C4-2B (cell line): ENCODE data around the gene P4HTM.

Experiments
- H3K27ac ChIP-seq: fragments of 450-650 bp; 2 replicates; pipeline ENCODE4 v1.5.1; 2017
- CTCF ChIP-seq: fragments of 450-650 bp; conservative IDR thresholded peaks from 2 replicates; pipeline ENCODE4 v1.5.1; 2017; ENCODE audit warnings: mild to moderate bottlenecking
- ZFX ChIP-seq: fragments of 450-650 bp; IDR thresholded peaks from 2 replicates; pipeline ENCODE4 v1.6.1; 2017

The P4HTM gene

GRCh38 chr3:49025793-49026520, 35.9 kb downstream of the P4HTM start:
- TF ChIP-seq CTCF (no peak), ZFX (no peak)
- H3K27ac ChIP-seq: no peak overlapping the region

GRCh38 chr3:49026536-49026935, 36.5 kb downstream of the P4HTM start:
- no peak overlapping the region for H3K27ac ChIP-seq
- TF ChIP-seq CTCF (no peak), ZFX (no peak)

- TF ChIP-seq ZFX (no peak), CTCF (no peak)
- no peak overlapping the region; the same call in 1 of the 2 replicates for H3K27ac ChIP-seq
These were observed 37.6 kb downstream of the P4HTM start for GRCh38 chr3:49027634-49028033.

GRCh38 chr3:49028298-49028672, 38.2 kb downstream of the P4HTM start:
- no peak for TF ChIP-seq CTCF
- no peak for TF ChIP-seq ZFX
- H3K27ac ChIP-seq: peak overlapping the region; percentile 96

GRCh38 chr3:49028673-49029562, 38.9 kb downstream of the P4HTM start, which contains the start of gene IMPDH2:
Gene IMPDH2 (minus strand): TSS chr3:49029398. CDS start chr3:49029350, 48 bp downstream.
- TF ChIP-seq CTCF (no peak), ZFX (peak; percentile 62)

GRCh38 chr3:49029563-49029884, 39.5 kb downstream of the P4HTM start:
- peak overlapping the region; percentile 96 for H3K27ac ChIP-seq
- TF ChIP-seq CTCF (no peak), ZFX (no peak)

More at GRCh38 chr3:49028673-49029562, 38.9 kb downstream of the P4HTM start, which contains the start of gene IMPDH2:
- peak within 1 kb of the TSS; percentile 96 for H3K27ac ChIP-seq

GRCh38 chr3:49030321-49030720, 40.3 kb downstream of the P4HTM start:
- no peak for TF ChIP-seq CTCF
- no peak for TF ChIP-seq ZFX
- H3K27ac ChIP-seq: no peak overlapping the region
